Stimulated activated CD8-positive, alpha-beta memory T cell treated with anti-CD3 and anti-CD28 coated beads, Interleukin-15, amount 100 ng/mL, for 4 hours (primary cell): ENCODE results near the gene ST6GALNAC6.

ENCODE experiments used
- DNase-seq, 2 donors: peaks; one replicate each; pipeline ENCODE4 v3.0.0-alpha.2; 2020; ENCODE audit warnings: low read depth in 2 of 2

Gene ST6GALNAC6

DNA sequence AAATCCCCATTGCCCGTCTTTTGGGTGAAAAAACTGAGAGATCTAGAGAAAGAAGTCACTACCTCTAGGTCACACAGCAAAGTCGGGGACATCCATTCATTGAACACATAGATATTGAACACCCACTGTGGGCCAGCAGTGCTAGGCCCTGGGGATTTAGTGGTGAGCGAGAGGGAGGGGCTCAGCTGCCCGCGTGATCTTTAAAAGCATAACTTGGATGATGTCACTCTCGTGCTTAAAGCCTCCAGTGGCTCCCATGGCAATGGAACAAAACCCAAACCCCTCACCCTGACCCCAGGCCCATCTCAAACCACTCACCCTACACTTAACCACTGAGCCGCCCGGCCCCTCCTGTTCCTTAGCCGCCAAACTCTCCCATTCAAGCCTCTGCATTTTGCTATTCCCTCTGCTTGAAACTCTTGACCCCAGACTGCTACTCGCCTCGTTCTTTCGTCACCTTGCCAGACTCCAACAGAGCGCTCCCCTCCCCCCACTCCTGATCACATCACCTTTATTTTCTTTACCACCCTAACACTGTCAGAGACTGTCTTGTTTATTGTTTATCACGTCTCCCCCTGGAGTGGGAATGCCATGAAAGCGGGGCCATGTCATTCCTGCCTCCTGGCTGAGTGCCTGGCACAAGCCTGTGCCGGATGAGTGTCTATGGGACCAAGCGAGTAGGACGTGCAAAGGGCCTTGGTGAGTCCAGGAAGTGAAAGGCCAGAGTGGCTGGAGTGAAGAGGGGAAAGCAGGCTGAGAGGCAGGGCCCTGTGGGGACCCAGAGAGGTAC, 31.9 kb upstream of the ST6GALNAC6 start:
- DNase-seq: no peak

DNA sequence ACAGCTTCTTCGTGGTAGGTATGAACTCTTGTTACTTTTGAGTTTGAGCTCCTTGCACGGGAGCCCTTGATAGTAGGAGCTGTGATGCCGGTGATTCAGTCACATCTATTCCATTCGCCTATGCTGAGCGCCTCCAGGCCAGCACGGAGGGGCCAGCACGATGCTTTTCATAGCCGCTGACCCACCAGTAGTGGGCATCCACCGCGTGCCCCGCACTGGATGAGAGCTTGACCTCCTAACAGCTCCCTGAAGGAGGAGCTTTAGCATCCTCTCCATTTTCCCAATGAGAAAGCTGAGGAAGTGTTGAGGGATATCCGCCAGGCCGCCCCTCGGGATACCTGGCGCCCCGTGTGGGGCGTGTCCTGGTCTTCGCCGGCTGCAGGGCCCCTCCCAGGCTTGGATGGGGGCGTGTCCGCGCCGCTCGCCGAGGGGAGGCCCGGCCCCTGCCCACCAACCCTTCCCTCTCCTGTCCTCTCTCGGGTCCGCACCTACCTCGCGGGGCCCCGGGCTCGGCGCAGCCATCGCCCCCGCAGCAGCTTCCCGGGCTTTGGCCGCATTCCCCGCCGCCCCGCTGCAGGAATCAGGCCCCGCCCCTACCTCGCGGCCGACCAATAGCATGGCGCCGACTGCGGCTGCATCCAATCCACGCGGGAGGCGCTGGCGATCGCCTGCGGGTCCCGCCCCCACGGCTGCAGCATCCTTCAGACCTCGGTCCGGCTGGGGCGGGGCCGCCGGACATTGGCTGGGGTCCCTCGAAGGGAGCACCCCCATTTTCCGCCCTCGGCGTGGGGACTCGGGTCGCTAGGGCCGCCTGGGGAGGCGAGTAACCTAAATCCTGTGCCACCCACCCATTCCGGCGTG, 31.1 kb upstream of the ST6GALNAC6 start, which contains the start of gene PIP5KL1:
PIP5KL1 (minus strand) TSS at position 547 of the 861 bp plus-strand sequence; CDS start at position 522, 25 bp downstream.
- DNase-seq: peak; percentile 32 to 45

DNA sequence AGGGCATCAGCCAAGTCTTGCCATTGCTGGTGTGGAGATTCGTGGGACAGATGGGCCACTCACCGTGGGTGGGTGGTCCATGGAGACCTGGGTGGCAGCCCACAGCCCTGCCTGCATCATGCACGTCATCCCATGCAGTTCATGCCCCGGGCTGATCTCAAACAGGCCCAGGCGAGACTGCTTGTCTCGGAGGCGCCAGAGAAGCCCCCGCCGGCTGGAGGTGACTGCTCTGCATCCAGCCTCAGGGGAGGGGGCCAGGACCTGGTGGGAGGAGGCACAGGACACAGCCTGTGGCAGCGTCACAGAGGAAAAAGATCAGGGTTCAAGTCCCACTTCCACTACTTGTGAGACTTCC, 30.2 kb upstream of the ST6GALNAC6 start:
- DNase-seq: no peak

DNA sequence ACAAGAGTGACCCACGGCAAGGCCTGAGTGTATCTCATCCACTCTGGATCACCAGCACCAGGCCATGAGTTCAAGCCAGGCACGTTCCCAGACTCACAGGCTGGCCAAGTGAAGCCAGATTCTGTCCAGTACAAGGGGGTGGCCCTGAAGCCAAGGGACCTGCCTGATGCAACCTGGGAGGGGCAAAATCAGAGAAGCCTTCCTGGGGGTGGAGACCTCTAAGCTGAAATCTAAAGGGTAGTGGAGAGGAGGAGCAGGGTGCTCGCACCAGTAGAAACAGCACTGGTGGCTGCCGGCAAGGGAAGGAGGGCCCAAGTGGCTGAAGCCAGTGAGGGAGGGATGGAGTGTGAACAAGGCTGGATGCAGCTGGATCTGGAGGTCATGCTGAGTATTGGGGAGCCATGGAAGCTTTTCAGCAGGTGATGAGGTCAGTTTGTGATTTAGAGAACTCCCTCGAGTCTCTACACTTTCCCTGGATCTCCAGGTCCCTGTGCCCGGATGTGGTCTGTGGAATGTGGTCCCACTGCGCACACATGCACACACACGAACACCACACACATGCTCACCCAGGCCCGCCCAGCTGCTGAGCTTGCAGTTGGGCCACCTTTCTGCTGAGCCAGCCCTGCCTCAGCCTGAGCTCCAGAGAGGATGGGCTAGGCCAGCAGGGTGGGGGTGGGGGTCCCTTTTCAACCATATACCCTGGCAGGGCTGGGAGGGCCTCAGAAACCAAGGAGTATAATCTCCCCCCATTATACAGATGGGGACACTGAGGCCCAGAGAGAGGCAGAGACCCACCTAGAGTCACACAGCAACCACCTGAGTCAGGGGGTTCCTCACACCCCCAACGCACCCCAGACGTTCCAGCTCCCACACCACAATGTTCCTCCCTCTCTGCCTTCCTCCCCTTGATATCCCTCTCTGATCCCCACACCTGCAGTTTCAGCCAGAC, 29.5 kb upstream of the ST6GALNAC6 start:
- DNase-seq: no peak

DNA sequence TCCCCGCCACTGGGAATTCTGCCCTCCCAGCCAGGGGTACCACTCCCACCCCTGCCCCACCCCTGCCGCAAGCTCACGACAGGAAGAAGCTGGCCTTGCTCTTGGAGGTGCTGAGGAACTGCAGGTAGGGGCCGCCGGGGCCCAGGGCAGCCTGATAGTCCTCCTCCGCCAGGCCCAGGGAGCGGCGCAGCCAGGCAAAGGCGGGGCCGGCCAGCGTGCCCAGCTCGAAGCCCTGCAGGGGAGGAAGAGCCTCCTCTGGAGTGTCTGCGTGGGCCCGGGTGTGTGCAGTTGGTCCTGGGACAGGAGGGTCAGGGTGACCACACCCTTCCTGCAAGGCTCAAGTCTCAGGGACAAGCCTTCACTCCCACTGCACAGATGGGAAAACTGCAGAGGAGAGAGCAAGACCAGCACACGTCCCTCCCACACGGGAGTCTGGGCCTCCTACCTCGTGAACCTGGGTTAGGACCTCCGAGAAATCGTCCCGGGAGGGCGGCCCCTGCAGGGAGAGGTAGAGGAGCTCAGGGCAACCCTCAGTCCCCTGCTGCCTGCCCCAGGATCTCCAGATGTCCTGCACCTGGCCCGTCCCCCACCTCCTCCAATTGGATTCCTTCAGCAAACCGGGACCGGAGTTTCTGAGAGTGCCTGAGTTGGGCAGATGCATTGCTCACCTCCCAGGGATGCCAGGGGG, 28.7 kb upstream of the ST6GALNAC6 start:
- DNase-seq: no peak

DNA sequence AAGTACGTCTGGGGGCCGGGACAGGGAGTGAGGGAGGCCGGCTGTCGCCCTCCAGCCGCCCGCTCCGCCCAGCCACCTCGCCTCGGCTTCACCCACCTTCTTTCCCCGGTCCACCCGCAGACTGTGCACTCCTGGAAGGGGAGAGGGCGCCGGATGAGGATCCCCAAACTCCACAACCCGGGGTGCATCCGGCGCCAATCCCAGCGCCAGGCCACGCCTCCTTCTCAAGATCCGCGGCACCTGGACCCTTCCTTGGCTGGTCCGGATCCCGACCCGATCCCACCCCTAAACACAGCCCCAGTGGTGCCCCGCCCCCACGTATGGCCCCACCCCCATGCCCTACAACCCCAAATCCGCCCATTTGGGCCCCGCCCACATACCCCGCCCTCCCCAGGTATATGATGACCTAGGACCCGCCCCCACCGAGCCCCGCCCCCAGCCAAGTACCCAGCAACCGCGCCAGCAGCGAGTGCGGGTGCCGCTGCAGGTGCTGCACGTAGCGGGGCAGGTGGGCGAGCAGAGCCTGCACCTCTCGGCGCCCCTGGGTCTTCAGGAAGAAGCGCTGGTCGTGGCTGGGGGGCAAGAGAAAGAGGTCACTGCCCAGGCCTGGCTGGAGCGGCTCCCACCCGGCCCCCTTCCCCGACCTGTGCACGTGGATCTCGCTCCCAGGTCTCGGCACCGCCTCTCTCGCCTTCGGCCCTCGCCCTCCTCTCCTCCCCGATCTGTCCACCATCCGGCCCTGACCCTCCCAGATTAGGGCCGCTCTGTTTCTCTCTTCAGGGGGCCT, 28.0 kb upstream of the ST6GALNAC6 start:
- peak in 1 of 2 donors; percentile 66 for DNase-seq

DNA sequence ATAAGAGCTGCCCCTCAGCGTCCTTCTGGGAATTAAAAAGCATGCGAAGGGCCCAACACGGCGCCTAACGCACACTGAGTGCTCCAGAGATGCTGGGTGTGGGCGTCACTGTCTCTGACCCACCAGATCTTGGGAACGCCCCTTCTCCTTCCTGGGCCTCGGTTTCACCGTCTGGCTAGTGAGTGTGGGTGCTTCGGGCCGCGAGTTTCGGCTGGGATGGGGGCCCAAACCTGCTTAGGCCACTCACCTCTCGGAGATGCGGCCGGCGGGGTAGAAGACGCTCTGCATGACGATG, 27.4 kb upstream of the ST6GALNAC6 start:
- no peak for DNase-seq

DNA sequence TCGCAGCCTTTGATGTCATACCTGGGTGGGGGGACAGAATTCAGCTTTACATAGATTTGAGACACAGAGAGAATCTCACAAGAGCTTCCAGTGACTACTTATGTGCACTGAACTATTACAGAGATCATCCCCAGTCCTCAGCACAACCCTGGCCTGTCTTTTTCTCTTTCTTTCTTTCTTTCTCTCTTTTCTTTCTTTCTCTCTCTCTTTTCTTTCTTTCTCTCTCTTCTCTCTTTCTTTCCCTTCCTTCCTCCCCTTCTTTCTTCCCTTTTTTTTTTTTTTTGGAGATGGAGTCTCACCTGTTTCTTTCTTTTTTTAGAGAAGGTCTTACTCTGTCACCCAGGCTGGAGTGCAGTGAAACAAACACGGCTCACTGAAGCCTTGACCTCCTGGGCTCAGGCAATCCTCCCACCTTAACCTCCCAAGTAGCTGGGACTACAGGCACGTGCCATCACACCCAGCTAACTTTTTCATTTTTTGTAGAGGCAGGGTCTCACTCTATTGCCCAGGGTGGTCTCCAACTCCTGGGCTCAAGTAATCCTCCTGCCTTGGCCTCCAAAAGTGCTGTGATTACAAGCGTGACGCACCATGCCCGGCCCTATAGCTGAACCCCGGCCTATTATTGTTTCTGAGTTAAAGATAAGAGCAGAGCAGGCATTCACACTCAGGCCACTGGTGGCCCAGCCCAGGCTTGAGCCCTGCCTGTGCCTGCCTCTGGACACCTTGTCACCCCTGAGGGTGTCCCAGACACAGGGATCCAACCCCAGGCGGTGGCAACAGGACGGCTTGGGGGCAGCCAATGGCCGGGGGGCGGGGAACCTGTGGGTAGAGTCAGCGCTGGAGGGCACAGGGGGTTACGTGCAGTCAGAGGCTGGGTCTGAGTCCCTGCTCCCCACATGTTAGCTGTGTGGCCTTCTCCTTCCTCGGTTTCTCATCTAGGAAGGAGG, 26.8 kb upstream of the ST6GALNAC6 start:
- DNase-seq: no peak

DNA sequence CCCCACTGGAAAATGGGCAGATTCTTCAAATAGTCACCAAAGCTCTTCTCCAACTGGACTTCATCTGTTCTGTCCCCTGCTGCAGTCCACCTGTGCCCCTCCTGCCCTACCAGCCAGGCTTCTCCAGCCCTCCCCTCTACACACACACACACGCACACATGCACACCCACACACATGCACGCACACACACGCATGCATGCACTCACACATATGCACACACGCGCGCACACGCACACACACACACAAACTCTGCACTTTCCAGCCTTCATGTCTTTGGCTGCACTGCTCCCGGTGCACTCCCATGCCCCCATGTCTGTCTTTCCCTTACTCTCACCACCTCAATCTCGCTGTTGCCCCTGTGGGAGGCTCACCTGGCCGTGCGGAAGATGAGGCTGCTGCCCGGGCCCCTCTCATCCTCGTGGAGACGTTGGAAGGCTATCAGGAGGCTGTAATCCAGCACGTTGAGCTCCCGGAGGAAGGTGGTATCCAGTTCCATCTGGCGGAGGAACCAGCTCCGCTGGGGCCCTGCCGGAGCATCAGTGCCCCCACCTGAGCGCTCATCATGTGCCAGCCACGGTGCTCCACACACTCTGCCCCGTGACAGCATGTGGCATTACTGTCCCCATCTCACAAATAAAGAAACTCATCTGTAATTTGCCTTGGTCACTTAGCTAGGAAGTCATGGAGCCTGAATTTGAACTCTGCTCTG, 25.5 kb upstream of the ST6GALNAC6 start:
- DNase-seq: no peak

DNA sequence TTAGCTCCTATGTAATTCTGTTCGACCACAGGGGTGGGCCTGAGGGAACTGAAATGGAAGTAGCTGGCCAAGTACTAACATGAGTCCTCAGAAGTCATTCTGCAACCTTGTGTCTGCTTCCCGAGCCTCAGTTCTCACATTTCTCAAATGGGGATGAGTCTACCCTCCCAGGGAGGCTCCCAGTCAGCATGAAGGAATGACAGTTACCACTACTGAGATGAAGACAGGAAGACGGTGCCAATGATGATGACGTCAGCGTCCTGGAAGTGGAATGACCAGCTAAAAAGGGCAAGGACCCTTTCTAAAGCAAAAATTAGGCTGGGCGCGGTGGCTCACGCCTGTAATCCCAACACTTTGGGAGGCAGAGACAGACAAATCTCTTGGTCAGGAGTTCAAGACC, 24.4 kb upstream of the ST6GALNAC6 start:
- DNase-seq: no peak

DNA sequence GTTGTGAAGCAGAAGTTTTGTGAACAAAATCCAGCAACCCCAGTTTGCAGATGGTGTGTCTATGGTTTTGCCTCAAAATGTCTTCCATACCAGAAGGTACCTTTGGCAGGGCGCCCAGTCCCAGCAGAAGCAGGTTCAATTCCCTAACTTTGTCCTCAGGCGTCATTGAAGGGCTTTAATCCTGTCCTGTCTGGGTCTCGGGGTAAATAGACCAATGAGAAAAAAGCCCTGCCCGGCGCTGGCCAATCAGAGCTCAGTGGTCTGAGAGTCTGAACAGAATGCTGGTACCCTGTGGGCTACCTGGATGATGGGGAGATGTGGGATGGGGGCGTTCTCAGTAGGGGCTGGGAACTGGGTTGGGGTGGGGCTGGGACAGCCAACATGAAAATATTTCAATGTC, 23.6 kb upstream of the ST6GALNAC6 start:
- DNase-seq: no peak

DNA sequence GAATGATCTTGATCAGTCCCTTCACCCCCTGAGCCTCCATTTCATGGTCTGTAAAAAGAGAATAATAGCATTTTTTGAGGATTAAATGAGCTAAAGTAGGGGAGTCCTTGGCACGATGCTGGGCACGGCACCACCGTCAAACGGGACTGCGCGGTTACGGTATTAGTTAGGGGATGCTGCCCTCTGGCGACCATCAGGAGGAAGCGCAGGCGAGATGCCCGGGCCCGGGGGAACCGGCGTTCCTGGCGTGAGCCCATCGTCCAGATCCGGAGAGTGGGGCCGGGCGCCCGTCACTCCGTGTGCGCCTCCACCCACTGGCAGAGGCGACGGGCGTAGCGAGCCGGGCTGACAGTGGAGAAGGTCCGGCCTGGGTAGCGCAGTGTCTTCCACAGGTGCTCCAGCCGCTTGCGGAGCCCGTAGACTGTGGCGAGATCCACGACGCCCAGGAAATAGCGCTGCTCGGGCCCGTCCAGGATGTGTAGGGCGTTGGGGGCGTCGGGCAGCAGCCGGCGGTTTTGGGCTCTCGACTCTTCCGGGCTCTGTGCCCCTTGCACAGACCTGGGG, 22.2 kb upstream of the ST6GALNAC6 start:
- DNase-seq: peak; percentile 45 to 47

DNA sequence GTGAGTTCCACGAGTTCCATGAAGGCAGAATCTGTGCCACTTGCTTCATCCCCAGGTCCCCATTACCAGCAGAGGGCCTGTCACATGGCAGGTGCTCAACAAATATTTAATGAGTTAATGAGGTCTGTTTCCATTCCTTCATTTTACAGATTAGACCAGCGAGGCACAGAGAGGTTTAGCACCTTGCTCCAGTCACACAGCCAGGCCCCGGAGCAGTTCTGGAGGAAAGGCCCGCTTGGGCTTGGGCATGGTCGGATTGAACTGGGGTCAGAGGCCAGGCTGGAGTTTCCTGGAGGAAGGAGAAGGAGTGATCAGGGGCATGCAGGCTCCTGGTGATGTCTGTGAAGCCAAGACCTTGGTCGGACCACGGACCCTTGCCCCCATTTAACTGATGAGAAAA, 21.4 kb upstream of the ST6GALNAC6 start:
- no peak for DNase-seq

DNA sequence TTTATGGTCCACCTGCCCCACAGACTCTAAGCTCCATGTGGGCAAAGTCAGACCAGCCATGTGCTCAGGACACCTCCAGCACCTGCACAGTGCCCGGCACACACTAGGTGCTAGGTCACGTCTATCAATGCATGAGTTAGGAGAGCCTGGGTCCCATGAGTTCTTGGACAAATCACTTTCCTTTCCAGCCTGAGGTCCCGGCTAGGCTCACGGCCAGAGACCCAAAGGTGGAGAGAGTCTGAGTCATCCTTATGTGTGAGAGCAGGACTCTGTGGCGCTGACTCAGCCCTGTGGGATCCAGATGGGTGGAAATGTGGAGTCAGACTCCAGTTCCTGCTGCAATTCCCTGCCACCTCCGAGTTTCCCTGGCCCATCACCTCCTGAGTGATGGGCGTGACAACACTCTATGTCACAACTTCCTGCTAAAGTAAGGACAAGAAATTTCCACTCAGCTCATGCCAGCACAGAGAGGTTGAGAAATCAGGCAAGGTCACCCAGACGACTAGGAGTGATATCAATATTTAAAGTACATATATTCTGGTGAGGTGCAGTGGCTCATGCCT, 19.9 kb upstream of the ST6GALNAC6 start:
- no peak for DNase-seq

DNA sequence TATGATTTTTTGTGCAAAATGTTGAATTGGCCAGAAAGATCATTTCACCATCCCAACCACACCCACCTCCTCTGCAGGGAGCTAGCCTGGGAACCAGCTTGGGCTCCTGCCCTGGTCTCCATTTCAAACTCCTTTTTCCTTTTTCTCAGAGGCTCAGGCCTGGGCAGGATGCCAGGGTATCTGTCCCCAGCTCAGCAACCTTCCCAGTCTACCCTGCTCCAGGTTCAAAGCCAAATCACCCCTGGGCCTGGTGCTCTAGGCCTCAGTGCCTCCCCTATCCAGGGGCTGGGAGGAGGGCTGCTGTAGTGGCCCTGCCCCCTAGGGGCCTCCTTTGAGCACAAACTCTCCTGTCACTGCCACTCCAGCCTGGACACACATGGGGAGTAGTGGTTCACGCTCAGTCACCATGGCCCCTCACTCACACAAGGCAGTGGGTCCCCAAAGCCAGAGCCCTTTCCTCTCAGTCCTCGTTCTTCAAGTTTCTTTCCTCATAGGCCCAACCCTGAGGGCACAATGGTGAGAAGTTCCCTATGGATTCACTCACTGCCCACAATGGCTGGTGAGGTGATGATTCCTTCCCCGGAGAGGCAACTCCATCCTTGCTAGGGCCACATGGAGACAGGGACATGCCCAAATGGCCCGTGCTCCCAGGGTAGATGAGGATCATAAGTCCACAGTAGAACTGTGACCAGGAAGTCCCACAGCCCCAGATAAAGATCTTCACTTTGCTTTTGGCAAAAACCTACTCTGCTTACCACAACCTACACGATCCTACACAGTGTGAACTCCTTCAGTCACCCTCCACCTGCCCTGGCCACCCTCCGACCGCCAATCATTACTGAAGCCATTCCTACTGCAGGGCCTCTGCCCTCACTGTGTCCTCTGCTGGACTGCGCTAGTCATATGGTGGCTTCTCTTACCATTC, 19.0 kb upstream of the ST6GALNAC6 start:
- DNase-seq: no peak

DNA sequence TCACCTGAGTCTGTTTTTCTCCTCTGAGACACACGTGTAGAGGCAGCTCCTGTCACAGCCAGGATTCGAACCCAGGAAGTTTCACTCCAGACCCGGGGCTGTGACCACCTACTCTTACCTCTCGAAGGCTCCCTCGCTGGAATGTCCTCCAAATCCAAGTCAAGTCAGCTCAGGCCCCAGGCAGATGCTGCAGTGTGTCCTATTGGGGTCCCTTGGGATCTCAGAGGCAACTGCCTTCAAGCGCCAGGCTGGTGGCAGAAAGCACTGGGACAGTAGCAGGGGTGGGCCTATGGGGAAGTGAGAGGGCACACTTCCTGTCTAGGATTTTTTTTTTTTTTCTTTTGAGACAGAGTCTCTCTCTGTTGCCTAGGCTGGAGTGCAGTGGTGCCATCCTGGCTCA, 18.2 kb upstream of the ST6GALNAC6 start:
- no peak for DNase-seq
